Prostate gland (tissue), 2 donors: ENCODE measurements around the gene ALX3.

Experiments used
- CTCF ChIP-seq, 4 experiments: fragments of 200-600 bp in 2 of 4; fragments of 450-650 bp in 2 of 4; sonication (generic) in 2 of 4; IDR thresholded peaks; 1 replicate in 3 of 4; 2 replicates in 1 of 4; pipeline ENCODE4 v1.5.1; 2016 to 2019; ENCODE audit warnings: antibody characterized with exemption in 4 of 4, mild to moderate bottlenecking in 2 of 4, moderate library complexity in 2 of 4
- POLR2A ChIP-seq: fragments of 450-650 bp; IDR thresholded peaks from one replicate; pipeline ENCODE4 v1.6.1; 2016; ENCODE audit warnings: antibody characterized with exemption, mild to moderate bottlenecking
- POLR2AphosphoS5 ChIP-seq: sonication (generic); formaldehyde crosslinking; IDR thresholded peaks from one replicate; pipeline ENCODE4 v1.6.1; 2017; ENCODE audit warnings: antibody characterized with exemption

GRCh38 chr1:110061341-110061740 is 9.1 kb downstream of the ALX3 start:
- TF ChIP-seq CTCF (IDR thresholded peaks at IDR 0.05) (no peak), POLR2A (no peak), POLR2AphosphoS5 (no peak)
